Measurements from ENCODE around the gene CTDSPL. TPM values are rescaled to one million over a fixed set of nuclear protein-coding genes. Genes with fewer than 3 reads are reported as not detected.
A peak's percentile ranks its signal among the peaks of the same experiment; 100 is the strongest.

CTDSPL gene
- total RNA-seq, 1 experiment from 2014 or later, result 14.0 TPM

DNA sequence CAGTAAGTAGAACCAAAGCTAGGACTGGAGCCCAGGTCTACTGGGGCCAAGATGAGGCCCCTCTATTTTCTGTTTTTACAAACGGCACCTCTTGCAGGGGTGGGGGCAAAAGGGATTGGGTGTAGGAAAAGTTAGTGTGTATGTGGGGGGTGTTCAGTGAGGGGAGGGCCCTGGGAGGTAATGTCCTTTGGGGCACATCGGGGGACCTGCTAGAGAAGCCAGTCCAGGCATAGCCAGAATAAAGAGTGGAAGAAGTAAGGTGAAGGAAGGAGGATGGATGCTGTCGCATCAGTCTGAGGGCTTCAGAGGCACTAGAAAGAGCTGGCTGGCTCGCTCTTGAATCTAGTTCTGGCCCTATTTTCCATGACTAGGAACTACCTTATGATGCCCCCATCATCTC is 165.2 kb downstream of the CTDSPL start:
- DNase-seq (ENCODE audit: low spot score), result no peak
- ChIA-PET POLR2A (ENCODE audit: low non-redundant PET) (no interaction called here), CTCF (no interaction called here)
- no peak for TF ChIP-seq EZH2 (IDR thresholded peaks at IDR 0.05; ENCODE audit: borderline replicate concordance, low read depth, low read length, poor library complexity, severe bottlenecking)
- TF ChIP-seq, protein P1, sequence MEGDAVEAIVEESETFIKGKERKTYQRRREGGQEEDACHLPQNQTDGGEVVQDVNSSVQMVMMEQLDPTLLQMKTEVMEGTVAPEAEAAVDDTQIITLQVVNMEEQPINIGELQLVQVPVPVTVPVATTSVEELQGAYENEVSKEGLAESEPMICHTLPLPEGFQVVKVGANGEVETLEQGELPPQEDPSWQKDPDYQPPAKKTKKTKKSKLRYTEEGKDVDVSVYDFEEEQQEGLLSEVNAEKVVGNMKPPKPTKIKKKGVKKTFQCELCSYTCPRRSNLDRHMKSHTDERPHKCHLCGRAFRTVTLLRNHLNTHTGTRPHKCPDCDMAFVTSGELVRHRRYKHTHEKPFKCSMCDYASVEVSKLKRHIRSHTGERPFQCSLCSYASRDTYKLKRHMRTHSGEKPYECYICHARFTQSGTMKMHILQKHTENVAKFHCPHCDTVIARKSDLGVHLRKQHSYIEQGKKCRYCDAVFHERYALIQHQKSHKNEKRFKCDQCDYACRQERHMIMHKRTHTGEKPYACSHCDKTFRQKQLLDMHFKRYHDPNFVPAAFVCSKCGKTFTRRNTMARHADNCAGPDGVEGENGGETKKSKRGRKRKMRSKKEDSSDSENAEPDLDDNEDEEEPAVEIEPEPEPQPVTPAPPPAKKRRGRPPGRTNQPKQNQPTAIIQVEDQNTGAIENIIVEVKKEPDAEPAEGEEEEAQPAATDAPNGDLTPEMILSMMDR (conservative IDR thresholded peaks at IDR 0.05; ENCODE audit: low read depth, low read length), result no peak
- Histone ChIP-seq H3K27me3 (replicated peaks; ENCODE audit: insufficient read depth, low read depth, low read length, poor library complexity) (no peaks in the 10 kb centered on the region), H3K4me1 (ENCODE audit: insufficient read depth, low read length, poor library complexity, severe bottlenecking) (no peaks in the 10 kb centered on the region), H3K9me3 (ENCODE audit: low read depth, low read length, poor library complexity, severe bottlenecking) (no peaks in the 10 kb centered on the region), H3K4me3 (ENCODE audit: low read depth, low read length, poor library complexity, severe bottlenecking) (no peak overlapping the region), H3K36me3 (ENCODE audit: insufficient read depth, low read length, poor library complexity, severe bottlenecking) (no peaks in the 10 kb centered on the region), H3K27ac (ENCODE audit: low read depth, low read length, poor library complexity, severe bottlenecking) (no peak overlapping the region)
- BruUV-seq (replicated peaks), result no TSS peak
- intact Hi-C loops (cut with micrococcal nuclease; ENCODE audit: unreplicated experiment), result no loop called here

DNA sequence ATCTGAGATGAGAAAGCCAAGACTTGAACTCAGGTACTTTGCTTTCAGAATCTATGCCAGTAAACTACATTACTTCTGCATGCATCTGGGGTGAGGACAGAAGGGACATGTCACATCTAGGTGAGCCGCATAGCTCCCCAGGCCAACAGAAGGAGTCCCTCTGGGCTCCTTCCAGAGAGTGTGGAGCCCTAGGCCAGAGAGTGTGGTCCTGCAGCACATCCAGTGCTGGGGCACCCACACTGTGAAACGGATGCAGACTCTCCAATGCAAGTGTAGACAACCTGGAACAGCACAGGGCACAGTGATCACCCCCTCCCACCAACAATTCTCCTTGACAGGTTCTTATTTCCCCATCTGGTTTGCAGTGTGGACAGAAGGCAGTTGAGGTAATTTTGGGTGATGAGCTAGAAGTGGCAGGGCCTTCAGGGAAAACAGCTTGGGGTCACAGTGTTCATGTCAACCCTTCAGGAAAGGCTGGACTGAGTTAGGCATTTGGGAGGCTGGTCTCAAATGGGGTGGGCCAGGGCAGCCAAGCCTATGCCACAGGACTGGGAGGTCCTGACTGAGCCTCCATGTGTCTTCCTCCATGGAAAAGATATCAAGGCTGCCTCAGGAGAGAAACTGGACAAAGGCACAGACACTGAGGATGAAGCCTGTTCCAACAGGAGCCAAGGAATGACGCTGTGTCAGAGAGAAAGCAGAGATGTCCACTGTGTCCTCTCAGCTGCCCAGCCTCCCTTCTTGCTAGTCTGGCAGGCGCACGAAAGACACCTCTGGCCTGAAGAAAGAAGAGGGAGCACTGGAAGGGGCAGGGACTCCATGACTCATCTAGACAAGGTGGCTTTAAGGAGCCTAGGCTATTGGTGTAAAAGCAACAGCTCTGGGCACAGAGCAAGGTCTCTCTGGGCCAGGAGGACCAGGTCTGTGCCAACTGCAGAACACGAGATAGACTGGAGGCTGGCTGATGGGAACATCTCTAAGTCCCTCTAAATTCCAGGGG is 166.1 kb downstream of the CTDSPL start:
- TF ChIP-seq EZH2 (IDR thresholded peaks at IDR 0.05; ENCODE audit: borderline replicate concordance, low read depth, low read length, poor library complexity, severe bottlenecking), result no peak
- TF ChIP-seq, protein P1 (conservative IDR thresholded peaks at IDR 0.05; ENCODE audit: low read depth, low read length), result no peak
- ChIA-PET POLR2A (ENCODE audit: low non-redundant PET) (no interaction called here), CTCF (no interaction called here)
- Histone ChIP-seq H3K9me3 (ENCODE audit: low read depth, low read length, poor library complexity, severe bottlenecking) (no peaks in the 10 kb centered on the region), H3K4me3 (ENCODE audit: low read depth, low read length, poor library complexity, severe bottlenecking) (no peak overlapping the region), H3K27me3 (replicated peaks; ENCODE audit: insufficient read depth, low read depth, low read length, poor library complexity) (no peaks in the 10 kb centered on the region), H3K27ac (ENCODE audit: low read depth, low read length, poor library complexity, severe bottlenecking) (no peak overlapping the region), H3K36me3 (ENCODE audit: insufficient read depth, low read length, poor library complexity, severe bottlenecking) (no peaks in the 10 kb centered on the region), H3K4me1 (ENCODE audit: insufficient read depth, low read length, poor library complexity, severe bottlenecking) (no peaks in the 10 kb centered on the region)
- BruUV-seq (replicated peaks), result no TSS peak
- DNase-seq (ENCODE audit: low spot score), result no peak
- intact Hi-C loops (cut with micrococcal nuclease; ENCODE audit: unreplicated experiment), result no loop called here

DNA sequence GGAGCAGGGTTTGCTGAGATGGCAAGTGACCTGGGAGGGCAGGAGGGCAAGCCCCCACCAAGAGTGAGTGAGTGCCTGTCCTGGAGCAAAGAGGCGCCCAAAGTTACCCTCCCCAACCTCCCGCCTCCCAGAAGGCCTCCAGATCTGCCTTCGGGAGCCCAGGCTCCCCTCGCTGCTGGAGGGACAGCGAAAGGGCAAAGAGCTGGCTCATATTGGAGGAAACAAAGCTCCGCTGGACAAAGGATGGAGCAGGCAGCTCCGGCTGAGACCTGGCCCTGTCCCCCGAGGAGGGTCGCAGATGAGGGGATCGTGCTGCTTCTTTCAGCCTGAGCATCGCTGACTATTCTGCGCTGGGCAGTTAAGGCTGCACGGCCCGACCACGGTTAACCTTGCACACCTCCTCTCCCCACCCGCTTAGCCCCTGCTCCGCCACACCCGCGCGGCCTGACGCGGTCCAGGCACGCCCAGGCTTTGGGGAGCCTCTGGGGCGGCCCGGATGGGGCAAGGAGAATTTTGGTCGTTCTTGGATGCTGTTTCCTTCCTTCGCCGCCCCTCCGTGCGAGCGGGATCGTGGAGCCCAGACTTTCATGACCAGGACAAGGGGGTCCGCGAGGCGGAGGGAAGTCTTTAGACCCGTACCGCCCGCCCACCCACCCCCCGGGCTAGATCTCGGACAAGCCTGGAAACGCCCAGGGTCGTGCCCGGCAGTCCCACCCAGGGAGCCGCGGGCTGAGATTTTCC is 167.1 kb downstream of the CTDSPL start:
- DNase-seq (ENCODE audit: low spot score), result no peak
- peak overlapping the region; percentile 37 for H3K4me3 ChIP-seq (ENCODE audit: low read depth, low read length, poor library complexity, severe bottlenecking)
- POLR2A ChIA-PET (ENCODE audit: low non-redundant PET), result no interaction called here
- BruUV-seq (replicated peaks), result no TSS peak
- TF ChIP-seq EZH2 (IDR thresholded peaks at IDR 0.05; ENCODE audit: borderline replicate concordance, low read depth, low read length, poor library complexity, severe bottlenecking), result no peak
- TF ChIP-seq, protein P1 (conservative IDR thresholded peaks at IDR 0.05; ENCODE audit: low read depth, low read length), result no peak
- CTCF ChIA-PET, result no interaction called here
- no peaks in the 10 kb centered on the region for H3K27me3 ChIP-seq (replicated peaks; ENCODE audit: insufficient read depth, low read depth, low read length, poor library complexity)
- no peaks in the 10 kb centered on the region for H3K9me3 ChIP-seq (ENCODE audit: low read depth, low read length, poor library complexity, severe bottlenecking)
- intact Hi-C loops (cut with micrococcal nuclease; ENCODE audit: unreplicated experiment), result no loop called here
- H3K27ac ChIP-seq (ENCODE audit: low read depth, low read length, poor library complexity, severe bottlenecking), result no peak overlapping the region
- H3K36me3 ChIP-seq (ENCODE audit: insufficient read depth, low read length, poor library complexity, severe bottlenecking), result no peaks in the 10 kb centered on the region
- H3K4me1 ChIP-seq (ENCODE audit: insufficient read depth, low read length, poor library complexity, severe bottlenecking), result no peaks in the 10 kb centered on the region

All from A673 (cell line).